Adrenal gland (tissue), 12 donors: ENCODE results near the gene CDK5RAP2. TPM values are rescaled to one million over a fixed set of nuclear protein-coding genes. Genes with fewer than 3 reads are reported as not detected.

Experiments
- DNase-seq, 7 donors: peaks; one replicate each; pipeline ENCODE4 v3.0.0-alpha.2; 2019 to 2020
- H3K27ac ChIP-seq, 5 donors: fragments of 200-600 bp; sonication (generic) in 4 of 5; 1 replicate in 3 of 5; 2 replicates in 2 of 5; pipeline versions ENCODE4 v1.5.1 to v1.8.0; 2016 to 2020; ENCODE audit warnings: mild to moderate bottlenecking in 1 of 5
- H3K27me3 ChIP-seq: fragments of 200-600 bp; 2 replicates; pipeline ENCODE4 v1.8.0; 2021
- H3K36me3 ChIP-seq, 2 donors: fragments of 200-600 bp; replicated peaks in 1 of 2; 1 replicate in 1 of 2; 2 replicates in 1 of 2; pipeline versions ENCODE4 v1.5.1 to v1.8.0; 2018 to 2022
- H3K4me1 ChIP-seq, 2 donors: fragments of 200-600 bp; replicated peaks in 1 of 2; 1 replicate in 1 of 2; 2 replicates in 1 of 2; pipeline versions ENCODE4 v1.5.1 to v1.8.0; 2018 to 2021
- H3K4me3 ChIP-seq, 4 donors: fragments of 200-600 bp; sonication (generic) in 3 of 4; one replicate each; pipeline ENCODE4 v1.5.1; 2016 to 2018
- H3K9me3 ChIP-seq, 3 donors: fragments of 200-600 bp; sonication (generic) in 1 of 3; replicated peaks in 1 of 3; 1 replicate in 2 of 3; 2 replicates in 1 of 3; pipeline versions ENCODE4 v1.5.1 to v1.8.0; 2016 to 2021
- CTCF ChIP-seq, 6 experiments: fragments of 450-650 bp in 4 of 6; fragments of 200-600 bp in 2 of 6; sonication (generic) in 1 of 6; IDR thresholded peaks; 1 replicate in 5 of 6; 2 replicates in 1 of 6; pipeline versions ENCODE4 v1.5.1 to v1.8.0; 2016 to 2021; ENCODE audit warnings: antibody characterized with exemption in 6 of 6, mild to moderate bottlenecking in 2 of 6, moderate library complexity in 1 of 6
- POLR2A ChIP-seq, 2 donors: fragments of 450-650 bp; IDR thresholded peaks; one replicate each; pipeline ENCODE4 v1.6.1; 2017; ENCODE audit warnings: antibody characterized with exemption in 2 of 2, mild to moderate bottlenecking in 2 of 2, moderate library complexity in 1 of 2
- WGBS, 4 donors: extraction: QIAGEN DNeasy Blood & Tissue Kit in 2 of 4; methylation state at CpG; one replicate each; pipeline versions ENCODE4 v1.1.5 to v1.1.7; 2013 to 2017; 5-methylcytosine and 5-hydroxymethylcytosine counted together
- intact Hi-C, 2 donors: fragments of 100-400 bp; cut with DNase I; formaldehyde crosslinking; loops; one replicate each; pipeline versions ENCODE4 v1.14.1 to v1.15.0; 2022 to 2023
- polyA plus RNA-seq, 3 donors: library from polyadenylated mRNA; stranded (reverse); fragments of 200-250 nt in 2 of 3; fragments of 350-450 nt in 1 of 3; fragmentation: Illumina TruSeq in 1 of 3; extraction: RNeasy Lipid Tissue Mini Kit (QIAGEN cat#74804) in 1 of 3; gene quantifications; one replicate each; pipeline ENCODE4 v1.2.3, GENCODE V29; 2013 to 2014
- total RNA-seq, 9 donors: library from RNA; depleted of rRNA in 4 of 9; stranded (reverse); fragments of >200 nt in 4 of 9; fragments of 120-200 nt in 1 of 9; fragmentation: NEBNext Ultra II Directional in 1 of 9; extraction: Animal tissue kit (Norgen Biotek cat#: 25700) in 1 of 9; gene quantifications; one replicate each; pipeline versions ENCODE4 v1.1.0 to v1.2.4, GENCODE V29; 2013 to 2023
- donor health status: healthy with polysubstance abuse.
- donor health status: Bipolar disorder and iron deficiency.
- donor health status: DM: yes; HTN: yes; CAD: no.
- donor health status: DM: no; HTN: no; CAD: no.
- donor health status: DM: no; HTN: no; CAD: no.
- donor health status: DM: yes; HTN: yes; CAD: no.

The CDK5RAP2 gene
- total and polyA plus RNA-seq, 12 donors: 26.0 to 60.7 (median 41.9) TPM

GRCh38 chr9:120424248-120424647 is 155.7 kb downstream of the CDK5RAP2 start:
- Histone ChIP-seq H3K4me3 (no peak overlapping the region), H3K4me1 (peaks cover 0 to 5% of the 10 kb centered on the region in 2 donors), H3K36me3 (peaks cover 0 to 4% of the 10 kb centered on the region in 2 donors), H3K27me3 (no peaks in the 10 kb centered on the region), H3K27ac (no peak overlapping the region), H3K9me3 (no peaks in the 10 kb centered on the region)
- DNase-seq: no peak
- TF ChIP-seq CTCF (IDR thresholded peaks at IDR 0.05) (no peak), POLR2A (IDR thresholded peaks at IDR 0.05) (no peak)
- intact Hi-C loops: no loop called here

- H3K36me3 ChIP-seq: peaks cover 0 to 4% of the 10 kb centered on the region in 2 donors
- no peak overlapping the region for H3K4me3 ChIP-seq
- H3K4me1 ChIP-seq: peaks cover 0 to 5% of the 10 kb centered on the region in 2 donors
- H3K27me3 ChIP-seq: no peaks in the 10 kb centered on the region
- no peaks in the 10 kb centered on the region for H3K9me3 ChIP-seq
- intact Hi-C loops: no loop called here
- no peak for TF ChIP-seq CTCF (IDR thresholded peaks at IDR 0.05)
- no peak for TF ChIP-seq POLR2A (IDR thresholded peaks at IDR 0.05)
- DNase-seq: no peak
- no peak overlapping the region for H3K27ac ChIP-seq
- WGBS, 4 donors: 89 to 96% (median 91%) methylated on average over 3 of the region's 3 CpGs
Measured at GRCh38 chr9:120423812-120424211, 156.2 kb downstream of the CDK5RAP2 start.

GRCh38 chr9:120421977-120422376 is 158.0 kb downstream of the CDK5RAP2 start:
- DNase-seq: no peak
- intact Hi-C loops: no loop called here
- peaks cover 0 to 4% of the 10 kb centered on the region in 2 donors for H3K36me3 ChIP-seq
- H3K9me3 ChIP-seq: no peaks in the 10 kb centered on the region
- TF ChIP-seq POLR2A (IDR thresholded peaks at IDR 0.05) (no peak), CTCF (IDR thresholded peaks at IDR 0.05) (no peak)
- H3K27me3 ChIP-seq: no peaks in the 10 kb centered on the region
- peaks cover 0 to 5% of the 10 kb centered on the region in 2 donors for H3K4me1 ChIP-seq
- H3K4me3 ChIP-seq: no peak overlapping the region
- WGBS, 4 donors: 93 to 96% (median 95%) methylated on average over 3 of the region's 3 CpGs
- no peak overlapping the region for H3K27ac ChIP-seq

- Histone ChIP-seq H3K4me3 (no peak overlapping the region), H3K27ac (no peak overlapping the region), H3K27me3 (no peaks in the 10 kb centered on the region), H3K9me3 (no peaks in the 10 kb centered on the region), H3K36me3 (peaks cover 0 to 4% of the 10 kb centered on the region in 2 donors), H3K4me1 (peaks cover 0 to 5% of the 10 kb centered on the region in 2 donors)
- WGBS, 4 donors: 81 to 89% (median 86%) methylated on average over 4 of the region's 4 CpGs
- intact Hi-C loops: no loop called here
- TF ChIP-seq POLR2A (IDR thresholded peaks at IDR 0.05) (no peak), CTCF (IDR thresholded peaks at IDR 0.05) (no peak)
- DNase-seq: no peak
Measured at GRCh38 chr9:120418315-120418714, 161.7 kb downstream of the CDK5RAP2 start.
